PC-3 (cell line): ENCODE measurements around the gene LENG9. TPM values are rescaled to one million over a fixed set of nuclear protein-coding genes. Genes with fewer than 3 reads are reported as not detected.
"Not testable (repeated sequence)": the region's sequence is repeated elsewhere in the genome, so short reads cannot be mapped to it uniquely, and the experiment has no call there.

Experiments
- ATAC-seq: fragments of 200-7000 bp; cut with Tn5 transposase; 2 replicates; pipeline ENCODE4 v1.9.1; 2020; ENCODE audit warnings: mild to moderate bottlenecking, moderate library complexity
- BruUV-seq: library from RNA; stranded (reverse); fragments of 400-500 nt; replicated peaks from 2 replicates; lab custom pipeline; 2021; lab: Mats Ljungman, UMichigan
- CTCF ChIA-PET: fragments of 300-600 bp; sonication (Branson Sonifier 250); formaldehyde crosslinking; loops from one replicate; lab custom pipeline; 2022; ENCODE audit warnings: antibody characterized with exemption; lab: Charles Lee
- POLR2A ChIA-PET: fragments of 300-600 bp; sonication (Branson Sonifier 250); formaldehyde crosslinking; loops from one replicate; lab custom pipeline; 2022; ENCODE audit warnings: antibody characterized with exemption; ENCODE audit not compliant: unreplicated experiment; lab: Charles Lee
- DNase-seq: peaks from one replicate; pipeline ENCODE4 v3.0.0-alpha.2; 2015
- H2AFZ ChIP-seq: fragments of 300-600 bp; sonication (generic); 2 replicates; pipeline ENCODE4 v1.6.0; 2016; ENCODE audit warnings: antibody characterized with exemption, low read length
- H3F3A ChIP-seq: fragments of 300-600 bp; sonication (generic); one replicate; pipeline ENCODE4 v1.6.0; 2017; ENCODE audit warnings: antibody characterized with exemption, low read length, control low read depth, mild to moderate bottlenecking; ENCODE audit not compliant: unreplicated experiment
- H3K27ac ChIP-seq: fragments of 300-600 bp; sonication (generic); 2 replicates; pipeline ENCODE4 v1.5.1; 2016; ENCODE audit warnings: mild to moderate bottlenecking, low read length
- H3K27me3 ChIP-seq: fragments of 300-600 bp; sonication (generic); 2 replicates; pipeline ENCODE4 v1.6.1; 2016; ENCODE audit warnings: low read length, mixed read lengths
- H3K36me3 ChIP-seq: fragments of 300-600 bp; sonication (generic); 2 replicates; pipeline ENCODE4 v1.6.1; 2016; ENCODE audit warnings: low read depth, mixed run types, low read length, mixed read lengths
- H3K4me1 ChIP-seq: fragments of 300-600 bp; sonication (generic); 2 replicates; pipeline ENCODE4 v1.5.1; 2016; ENCODE audit warnings: low read length; ENCODE audit not compliant: insufficient read depth
- H3K4me2 ChIP-seq: fragments of 300-600 bp; sonication (generic); 2 replicates; pipeline ENCODE4 v1.6.0; 2016; ENCODE audit warnings: low read length
- H3K4me3 ChIP-seq: fragments of 300-600 bp; sonication (generic); 2 replicates; pipeline ENCODE4 v1.5.1; 2016; ENCODE audit warnings: mild to moderate bottlenecking, low read length, mixed read lengths
- H3K79me2 ChIP-seq: fragments of 300-600 bp; sonication (generic); 2 replicates; pipeline ENCODE4 v1.6.1; 2017; ENCODE audit warnings: low read length, mixed read lengths
- H3K9ac ChIP-seq: fragments of 300-600 bp; sonication (generic); 2 replicates; pipeline ENCODE4 v1.6.0; 2016; ENCODE audit warnings: mild to moderate bottlenecking, low read length
- H3K9me2 ChIP-seq: fragments of 300-600 bp; sonication (generic); replicated peaks from 2 replicates; pipeline ENCODE4 v1.6.1; 2016; ENCODE audit warnings: mixed run types, low read length, mixed read lengths
- H3K9me3 ChIP-seq: fragments of 300-600 bp; sonication (generic); 2 replicates; pipeline ENCODE4 v1.6.1; 2016; ENCODE audit warnings: low read length, mixed read lengths
- H4K20me1 ChIP-seq: fragments of 300-600 bp; sonication (generic); 2 replicates; pipeline ENCODE4 v1.6.1; 2016; ENCODE audit warnings: low read length, mixed read lengths
- CTCF ChIP-seq: fragments of 300-600 bp; sonication (generic); conservative IDR thresholded peaks from 2 replicates; pipeline ENCODE4 v1.5.1; 2017; ENCODE audit warnings: antibody characterized with exemption, low read depth, mild to moderate bottlenecking, low read length
- EZH2 ChIP-seq: fragments of 300-600 bp; sonication (generic); IDR thresholded peaks from one replicate; pipeline ENCODE4 v1.6.1; 2017; ENCODE audit warnings: antibody characterized with exemption, mild to moderate bottlenecking, low read length; ENCODE audit not compliant: unreplicated experiment
- EZH2phosphoT487 ChIP-seq: fragments of 300-600 bp; sonication (generic); IDR thresholded peaks from 2 replicates; pipeline ENCODE4 v1.6.1; 2018; ENCODE audit warnings: mild to moderate bottlenecking, antibody characterized with exemption, low read length, borderline replicate concordance
- intact Hi-C: fragments of 100-400 bp; cut with micrococcal nuclease; formaldehyde crosslinking; loops from 2 replicates; pipeline ENCODE4 v1.9.0; 2023
- total RNA-seq: library from RNA; depleted of rRNA; stranded (reverse); fragments of >200 nt; gene quantifications from 2 replicates; pipeline ENCODE4 v1.2.3, GENCODE V29; 2014

The LENG9 gene
- total RNA-seq, 1 experiment from 2014 or later = 7.1 TPM

GRCh38 chr19:54469496-54469934 lies 5.9 kb upstream of the LENG9 start:
- intact Hi-C loops = no loop called here
- Histone ChIP-seq H2AFZ (no peak overlapping the region), H3K4me1 (peaks cover 15% of the 10 kb centered on the region; the same call in 1 of the 2 replicates), H3K79me2 (no peaks in the 10 kb centered on the region), H3F3A (no peaks in the 10 kb centered on the region), H4K20me1 (no peaks in the 10 kb centered on the region), H3K36me3 (no peaks in the 10 kb centered on the region), H3K27me3 (peaks cover 24% of the 10 kb centered on the region), H3K9me2 (no peaks in the 10 kb centered on the region), H3K4me3 (no peak overlapping the region), H3K9me3 (no peaks in the 10 kb centered on the region), H3K4me2 (no peak overlapping the region), H3K9ac (no peak overlapping the region), H3K27ac (no peak overlapping the region)
- POLR2A ChIA-PET = no interaction called here
- no peak for TF ChIP-seq EZH2phosphoT487
- TF ChIP-seq EZH2 = no peak
- no peak for TF ChIP-seq CTCF
- CTCF ChIA-PET = no interaction called here
- ATAC-seq = no peak
- no TSS peak for BruUV-seq
- no peak for DNase-seq

GRCh38 chr19:54466110-54466480 lies 2.5 kb upstream of the LENG9 start:
- H3K9me2 ChIP-seq, H3K9me3 ChIP-seq, intact Hi-C loops, H4K20me1 ChIP-seq, H3K9ac ChIP-seq, H3F3A ChIP-seq, H3K4me3 ChIP-seq, H3K4me2 ChIP-seq, H2AFZ ChIP-seq, ATAC-seq, POLR2A ChIA-PET, BruUV-seq, DNase-seq, H3K36me3 ChIP-seq, H3K27ac ChIP-seq: not testable (repeated sequence)
- Histone ChIP-seq H3K79me2 (peaks cover 18% of the 10 kb centered on the region), H3K4me1 (peaks cover 25% of the 10 kb centered on the region), H3K27me3 (peaks cover 19% of the 10 kb centered on the region)
- CTCF ChIA-PET = interaction anchor here (0.5 kb wide), 1 partner anchor 680 kb away, joined by 3 read pairs; no protein-coding TSS in a partner anchor

- Histone ChIP-seq H3K4me1 (peaks cover 19% of the 10 kb centered on the region), H4K20me1 (no peaks in the 10 kb centered on the region), H3K4me3 (no peak overlapping the region), H2AFZ (no peak overlapping the region), H3K27ac (no peak overlapping the region), H3K9me2 (no peaks in the 10 kb centered on the region), H3K9ac (no peak overlapping the region), H3K4me2 (no peak overlapping the region), H3K27me3 (peaks cover 14% of the 10 kb centered on the region), H3F3A (no peaks in the 10 kb centered on the region), H3K9me3 (no peaks in the 10 kb centered on the region), H3K36me3 (peaks cover 13% of the 10 kb centered on the region; the same call in 1 of the 2 replicates), H3K79me2 (peaks cover 22% of the 10 kb centered on the region)
- DNase-seq = no peak
- no peak for ATAC-seq
- intact Hi-C loops = no loop called here
- TF ChIP-seq EZH2 (no peak), EZH2phosphoT487 (no peak), CTCF (no peak)
- ChIA-PET CTCF (interaction anchor here (0.5 kb wide), 1 partner anchor 681 kb away, joined by 3 read pairs; no protein-coding TSS in a partner anchor), POLR2A (no interaction called here)
- no TSS peak for BruUV-seq
These were observed 2.0 kb upstream of the LENG9 start for GRCh38 chr19:54465426-54466109.
